ENCODE results near the gene APOBEC3G. TPM values are rescaled to one million over a fixed set of nuclear protein-coding genes. Genes with fewer than 3 reads are reported as not detected.

Gene APOBEC3G
- total and polyA plus RNA-seq, 2 experiments from 2014 or later, result 2.1 to 3.3 TPM

- H3K27me3 Mint-ChIP-seq (ENCODE audit: insufficient read depth, low read depth, poor library complexity), result no peaks in the 10 kb centered on the region
- no peak for ATAC-seq
- H3K4me1 Mint-ChIP-seq, result peaks cover 11% of the 10 kb centered on the region
Measured at GRCh38 chr22:39106326-39106725, 29.3 kb downstream of the APOBEC3G start.

More at GRCh38 chr22:39106326-39106725, 29.3 kb downstream of the APOBEC3G start:
- Histone ChIP-seq H3K36me3 (ENCODE audit: insufficient read depth) (no peaks in the 10 kb centered on the region), H2AFZ (no peak overlapping the region), H3K79me2 (replicated peaks; ENCODE audit: insufficient read depth) (no peaks in the 10 kb centered on the region), H3K4me2 (no peak overlapping the region), H3K27ac (ENCODE audit: low read depth) (no peak overlapping the region), H3K4me1 (ENCODE audit: insufficient read depth) (peaks cover 5% of the 10 kb centered on the region; the same call in 1 of the 2 replicates), H3F3A (replicated peaks; ENCODE audit: low read depth) (no peaks in the 10 kb centered on the region), H3K4me3 (no peak overlapping the region), H4K20me1 (replicated peaks; ENCODE audit: insufficient read depth) (no peaks in the 10 kb centered on the region), H3K27me3 (ENCODE audit: insufficient read depth) (no peaks in the 10 kb centered on the region), H3K9me2 (ENCODE audit: insufficient read depth) (no peaks in the 10 kb centered on the region)
- H3K4me3 Mint-ChIP-seq, result no peak overlapping the region
- H3K36me3 Mint-ChIP-seq (ENCODE audit: low read depth), result no peaks in the 10 kb centered on the region
- H3K27ac Mint-ChIP-seq, result no peak overlapping the region
- H3K9me3 Mint-ChIP-seq, result no peaks in the 10 kb centered on the region
- DNase-seq (ENCODE audit: low spot score), result no peak
- no peak for TF ChIP-seq CREB1 (CRISPR knock-in tag; IDR thresholded peaks at IDR 0.05; ENCODE audit: low read depth)
- no peak for TF ChIP-seq POLR2AphosphoS5 (IDR thresholded peaks at IDR 0.05; ENCODE audit: low read depth)
- TF ChIP-seq ZNF462 (CRISPR knock-in tag; IDR thresholded peaks at IDR 0.05), result no peak
- TF ChIP-seq EZH2phosphoT487 (IDR thresholded peaks at IDR 0.05; ENCODE audit: unreplicated experiment), result no peak
- no peak for TF ChIP-seq ETS1 (IDR thresholded peaks at IDR 0.05)
- TF ChIP-seq NANOG (IDR thresholded peaks at IDR 0.05; ENCODE audit: borderline replicate concordance), result no peak
- TF ChIP-seq ZNF114 (CRISPR knock-in tag; IDR thresholded peaks at IDR 0.05), result no peak
- no peak for TF ChIP-seq JUNB (IDR thresholded peaks at IDR 0.05; ENCODE audit: unreplicated experiment)
- TF ChIP-seq EZH2 (IDR thresholded peaks at IDR 0.05; ENCODE audit: low read depth, unreplicated experiment), result no peak
- no peak for TF ChIP-seq ZNF331 (CRISPR knock-in tag; IDR thresholded peaks at IDR 0.05; ENCODE audit: low read depth)
